Effector memory CD4-positive, alpha-beta T cell (primary cell): ENCODE results near the gene ANKRD13B.

Experiments
- DNase-seq, 3 donors: peaks; one replicate each; pipeline ENCODE4 v3.0.0-alpha.2; 2020
- H3K27ac ChIP-seq: 2 replicates; pipeline ENCODE4 v1.7.0; 2013; ENCODE audit warnings: mild to moderate bottlenecking, low read length, moderate library complexity; ENCODE audit not compliant: insufficient read depth, poor library complexity, severe bottlenecking
- H3K27me3 ChIP-seq: replicated peaks from 2 replicates; pipeline ENCODE4 v1.7.0; 2013; ENCODE audit warnings: mild to moderate bottlenecking, low read length; ENCODE audit not compliant: insufficient read depth, control insufficient read depth, poor library complexity, severe bottlenecking
- H3K36me3 ChIP-seq: 2 replicates; pipeline ENCODE4 v1.7.0; 2013; ENCODE audit warnings: mild to moderate bottlenecking, low read length, moderate library complexity; ENCODE audit not compliant: control insufficient read depth, insufficient read depth
- H3K4me1 ChIP-seq: 2 replicates; pipeline ENCODE4 v1.7.0; 2013; ENCODE audit warnings: low read length, mild to moderate bottlenecking; ENCODE audit not compliant: control insufficient read depth, insufficient read depth, poor library complexity, severe bottlenecking
- H3K4me3 ChIP-seq: 2 replicates; pipeline ENCODE4 v1.7.0; 2013; ENCODE audit warnings: low read length, low read depth, mild to moderate bottlenecking; ENCODE audit not compliant: insufficient read depth, poor library complexity, severe bottlenecking
- H3K9me3 ChIP-seq: 2 replicates; pipeline ENCODE4 v1.7.0; 2013; ENCODE audit warnings: mild to moderate bottlenecking, low read length, moderate library complexity; ENCODE audit not compliant: control insufficient read depth

The ANKRD13B gene

GRCh38 chr17:29560316-29560715, 32.6 kb upstream of the ANKRD13B start:
- Histone ChIP-seq H3K27ac (no peak overlapping the region), H3K9me3 (no peaks in the 10 kb centered on the region), H3K4me1 (peaks cover 12% of the 10 kb centered on the region), H3K36me3 (no peaks in the 10 kb centered on the region), H3K27me3 (no peaks in the 10 kb centered on the region), H3K4me3 (no peak overlapping the region)
- no peak for DNase-seq

- Histone ChIP-seq H3K27ac (no peak overlapping the region), H3K27me3 (no peaks in the 10 kb centered on the region), H3K4me3 (no peak overlapping the region), H3K4me1 (peaks cover 19% of the 10 kb centered on the region), H3K9me3 (no peaks in the 10 kb centered on the region), H3K36me3 (no peaks in the 10 kb centered on the region)
- no peak for DNase-seq
These were observed 31.1 kb upstream of the ANKRD13B start for GRCh38 chr17:29561554-29562517.

GRCh38 chr17:29562615-29563014, 30.3 kb upstream of the ANKRD13B start:
- no peaks in the 10 kb centered on the region for H3K9me3 ChIP-seq
- peaks cover 19% of the 10 kb centered on the region for H3K4me1 ChIP-seq
- DNase-seq, result no peak
- no peaks in the 10 kb centered on the region for H3K27me3 ChIP-seq
- H3K4me3 ChIP-seq, result no peak overlapping the region
- no peak overlapping the region for H3K27ac ChIP-seq
- H3K36me3 ChIP-seq, result no peaks in the 10 kb centered on the region

- Histone ChIP-seq H3K4me3 (no peak overlapping the region), H3K36me3 (no peaks in the 10 kb centered on the region), H3K27ac (no peak overlapping the region), H3K9me3 (no peaks in the 10 kb centered on the region), H3K27me3 (no peaks in the 10 kb centered on the region), H3K4me1 (peaks cover 20% of the 10 kb centered on the region)
- no peak for DNase-seq
These were observed 29.1 kb upstream of the ANKRD13B start for GRCh38 chr17:29563816-29564215.

GRCh38 chr17:29565643-29566472, 27.1 kb upstream of the ANKRD13B start:
- DNase-seq, result peak; percentile 30 to 40 (median 37)
- Histone ChIP-seq H3K36me3 (no peaks in the 10 kb centered on the region), H3K27ac (peak overlapping the region; percentile 53), H3K4me1 (peaks cover 26% of the 10 kb centered on the region), H3K9me3 (no peaks in the 10 kb centered on the region), H3K4me3 (peak overlapping the region; percentile 73), H3K27me3 (no peaks in the 10 kb centered on the region)

GRCh38 chr17:29566473-29567303, 26.2 kb upstream of the ANKRD13B start, which contains the start of gene ABHD15:
ABHD15 (minus strand) TSS chr17:29567037; CDS start chr17:29566966, 71 bp downstream.
- Histone ChIP-seq H3K4me3 (peak within 1 kb of the TSS; percentile 73), H3K9me3 (no peaks in the 10 kb centered on the region), H3K36me3 (no peaks in the 10 kb centered on the region), H3K27ac (peak within 1 kb of the TSS; percentile 72), H3K4me1 (peaks cover 26% of the 10 kb centered on the region), H3K27me3 (no peaks in the 10 kb centered on the region)
- DNase-seq, result peak; percentile 40 to 53 (median 50)

GRCh38 chr17:29567304-29567553, 25.7 kb upstream of the ANKRD13B start:
- DNase-seq, result no peak
- H3K27ac ChIP-seq, result peak overlapping the region; percentile 72
- no peaks in the 10 kb centered on the region for H3K36me3 ChIP-seq
- no peaks in the 10 kb centered on the region for H3K27me3 ChIP-seq
- H3K9me3 ChIP-seq, result no peaks in the 10 kb centered on the region
- peaks cover 26% of the 10 kb centered on the region for H3K4me1 ChIP-seq
- H3K4me3 ChIP-seq, result peak overlapping the region; percentile 73

- peak overlapping the region; percentile 72 for H3K27ac ChIP-seq
- H3K4me3 ChIP-seq, result peak overlapping the region; percentile 73
- no peaks in the 10 kb centered on the region for H3K36me3 ChIP-seq
- DNase-seq, result peak; percentile 59 to 68 (median 65)
- peaks cover 26% of the 10 kb centered on the region for H3K4me1 ChIP-seq
- no peaks in the 10 kb centered on the region for H3K27me3 ChIP-seq
- no peaks in the 10 kb centered on the region for H3K9me3 ChIP-seq
These were observed 25.2 kb upstream of the ANKRD13B start for GRCh38 chr17:29567554-29568330.
